Fibroblast of lung (primary cell): ENCODE results near the gene IRF2BPL.

ENCODE experiments used
- CTCF ChIP-seq, 2 donors: IDR thresholded peaks in 1 of 2; conservative IDR thresholded peaks in 1 of 2; 1 replicate in 1 of 2; 2 replicates in 1 of 2; pipeline ENCODE4 v1.5.1; 2011 to 2012; ENCODE audit warnings: low read length in 2 of 2, control low read depth in 1 of 2, inconsistent platforms in 1 of 2, low read depth in 1 of 2, mild to moderate bottlenecking in 1 of 2
- EZH2 ChIP-seq: IDR thresholded peaks from 2 replicates; pipeline ENCODE4 v1.5.1; 2012; ENCODE audit warnings: low read length, control low read depth, mild to moderate bottlenecking; ENCODE audit errors: missing control alignments

GRCh38 chr14:77024171-77024691, 4.3 kb downstream of the IRF2BPL start:
- TF ChIP-seq CTCF (conservative IDR thresholded peaks at IDR 0.05 in 1 of 2, IDR thresholded peaks at IDR 0.05 in 1 of 2; ENCODE audit: low read depth in 1 of 2, low read length in 2 of 2): no peak
- TF ChIP-seq EZH2: no peak
